HG03558 (cell line): Measurements from ENCODE around the gene CNTFR.

Experiments used
- ATAC-seq: cut with Tn5 transposase; IDR thresholded peaks from one replicate; pipeline ENCODE4 v1.9.1; 2021; ENCODE audit warnings: moderate number of reproducible peaks; ENCODE audit not compliant: unreplicated experiment; ENCODE audit errors: extremely low read depth

Gene CNTFR

GRCh38 chr9:34557426-34558321 lies 31.9 kb downstream of the CNTFR start:
- ATAC-seq, result no peak

GRCh38 chr9:34556949-34557348 lies 32.6 kb downstream of the CNTFR start:
- ATAC-seq, result no peak

- no peak for ATAC-seq
These were observed 33.5 kb downstream of the CNTFR start for GRCh38 chr9:34555936-34556525.

GRCh38 chr9:34555500-34555899 lies 34.0 kb downstream of the CNTFR start:
- ATAC-seq, result no peak

- ATAC-seq, result no peak
These were observed 34.5 kb downstream of the CNTFR start for GRCh38 chr9:34555002-34555348.

- ATAC-seq, result no peak
These were observed 35.1 kb downstream of the CNTFR start for GRCh38 chr9:34554211-34555001.

GRCh38 chr9:34553511-34554021 lies 36.0 kb downstream of the CNTFR start:
- no peak for ATAC-seq

- no peak for ATAC-seq
These were observed 36.5 kb downstream of the CNTFR start for GRCh38 chr9:34552986-34553385.

GRCh38 chr9:34552606-34552981 lies 36.9 kb downstream of the CNTFR start:
- ATAC-seq, result no peak

- ATAC-seq, result no peak
These were observed 37.5 kb downstream of the CNTFR start for GRCh38 chr9:34551751-34552605.

- no peak for ATAC-seq
These were observed 38.7 kb downstream of the CNTFR start for GRCh38 chr9:34550681-34551270.

- ATAC-seq, result no peak
These were observed 39.4 kb downstream of the CNTFR start for GRCh38 chr9:34550016-34550680.

GRCh38 chr9:34549407-34549732 lies 40.2 kb downstream of the CNTFR start:
- ATAC-seq, result no peak

GRCh38 chr9:34547960-34548611 lies 41.4 kb downstream of the CNTFR start:
- no peak for ATAC-seq

- no peak for ATAC-seq
These were observed 42.4 kb downstream of the CNTFR start for GRCh38 chr9:34546834-34547827.

GRCh38 chr9:34546102-34546833 lies 43.3 kb downstream of the CNTFR start:
- ATAC-seq, result no peak

GRCh38 chr9:34545497-34545896 lies 44.0 kb downstream of the CNTFR start:
- ATAC-seq, result no peak
